Liver (tissue), 3 donors: ENCODE measurements around the gene CELSR2.

Experiments
- EGR1 ChIP-seq, 2 donors: IDR thresholded peaks; 2 replicates each; pipeline ENCODE4 v1.6.1; 2016 to 2018; ENCODE audit warnings: antibody characterized with exemption in 2 of 2, low read depth in 2 of 2
- GABPA ChIP-seq, 2 donors: IDR thresholded peaks in 1 of 2; conservative IDR thresholded peaks in 1 of 2; 2 replicates each; pipeline ENCODE4 v1.6.1; 2016; ENCODE audit warnings: antibody characterized with exemption in 2 of 2, mild to moderate bottlenecking in 1 of 2, moderate library complexity in 1 of 2
- JUND ChIP-seq, 2 donors: IDR thresholded peaks; 2 replicates each; pipeline ENCODE4 v1.6.1; 2016; ENCODE audit warnings: antibody characterized with exemption in 2 of 2
- NR2F2 ChIP-seq: IDR thresholded peaks from 2 replicates; pipeline ENCODE4 v1.6.1; 2016; ENCODE audit warnings: antibody characterized with exemption
- RAD21 ChIP-seq, 2 donors: IDR thresholded peaks; 2 replicates each; pipeline ENCODE4 v1.6.1; 2016; ENCODE audit warnings: antibody characterized with exemption in 2 of 2, mild to moderate bottlenecking in 2 of 2
- SP1 ChIP-seq: IDR thresholded peaks from 2 replicates; pipeline ENCODE4 v1.6.1; 2018; ENCODE audit warnings: antibody characterized with exemption, mild to moderate bottlenecking
- TF ChIP-seq, protein P1 (sequence below): IDR thresholded peaks from 2 replicates; pipeline ENCODE4 v1.6.1; 2016; ENCODE audit warnings: antibody characterized with exemption
- TF ChIP-seq, protein P2 (sequence below): fragments of 150-350 bp; IDR thresholded peaks from 2 replicates; pipeline ENCODE4 v1.5.1; 2017; ENCODE audit warnings: improper control_type of control experiment, low read depth, low read length; ENCODE audit not compliant: missing input control
- donor health status: healthy.
- donor health status: healthy.

DNA sequence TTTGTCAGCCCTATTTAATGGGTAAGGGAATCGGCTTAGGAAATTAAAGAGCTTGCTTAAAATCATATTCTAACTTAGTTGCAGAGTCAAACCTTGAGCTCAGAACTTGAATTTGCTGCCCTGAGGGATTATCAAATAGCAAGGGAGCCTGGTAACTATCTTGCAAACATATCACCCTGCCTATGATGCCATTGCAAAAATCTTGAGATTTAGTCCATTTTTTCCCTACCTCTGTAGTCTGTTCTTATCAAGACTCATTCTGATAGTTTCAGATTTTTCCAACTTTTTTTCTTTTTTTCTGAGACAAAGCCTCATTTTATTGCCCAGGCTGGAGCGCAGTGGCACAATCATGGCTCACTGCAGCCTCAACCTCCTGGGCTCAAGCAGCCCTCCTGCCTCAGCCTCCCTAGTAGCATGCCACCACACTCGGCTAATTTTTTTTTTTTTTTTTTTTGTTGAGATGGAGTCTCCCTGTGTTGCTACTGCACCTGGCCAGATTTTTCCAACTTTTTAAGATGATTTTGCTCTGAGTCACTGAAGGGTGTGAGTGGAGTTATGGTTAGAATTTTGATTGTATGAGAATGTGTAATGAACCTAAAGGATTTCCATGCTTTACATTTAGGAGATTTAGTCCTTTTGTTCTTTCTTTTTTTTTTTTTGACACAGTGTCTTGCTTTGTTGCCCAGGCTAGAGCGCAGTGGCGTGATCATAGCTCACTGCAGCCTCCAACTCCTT lies 23.5 kb upstream of the CELSR2 start:
- TF ChIP-seq, protein P1, sequence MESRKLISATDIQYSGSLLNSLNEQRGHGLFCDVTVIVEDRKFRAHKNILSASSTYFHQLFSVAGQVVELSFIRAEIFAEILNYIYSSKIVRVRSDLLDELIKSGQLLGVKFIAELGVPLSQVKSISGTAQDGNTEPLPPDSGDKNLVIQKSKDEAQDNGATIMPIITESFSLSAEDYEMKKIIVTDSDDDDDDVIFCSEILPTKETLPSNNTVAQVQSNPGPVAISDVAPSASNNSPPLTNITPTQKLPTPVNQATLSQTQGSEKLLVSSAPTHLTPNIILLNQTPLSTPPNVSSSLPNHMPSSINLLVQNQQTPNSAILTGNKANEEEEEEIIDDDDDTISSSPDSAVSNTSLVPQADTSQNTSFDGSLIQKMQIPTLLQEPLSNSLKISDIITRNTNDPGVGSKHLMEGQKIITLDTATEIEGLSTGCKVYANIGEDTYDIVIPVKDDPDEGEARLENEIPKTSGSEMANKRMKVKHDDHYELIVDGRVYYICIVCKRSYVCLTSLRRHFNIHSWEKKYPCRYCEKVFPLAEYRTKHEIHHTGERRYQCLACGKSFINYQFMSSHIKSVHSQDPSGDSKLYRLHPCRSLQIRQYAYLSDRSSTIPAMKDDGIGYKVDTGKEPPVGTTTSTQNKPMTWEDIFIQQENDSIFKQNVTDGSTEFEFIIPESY = no peak
- TF ChIP-seq GABPA (IDR thresholded peaks at IDR 0.05 in 1 of 2, conservative IDR thresholded peaks at IDR 0.05 in 1 of 2) (no peak), EGR1 (IDR thresholded peaks at IDR 0.05; ENCODE audit: low read depth in 2 of 2) (no peak), RAD21 (IDR thresholded peaks at IDR 0.05) (no peak), NR2F2 (no peak), SP1 (no peak), JUND (IDR thresholded peaks at IDR 0.05) (no peak)
- TF ChIP-seq, protein P2, sequence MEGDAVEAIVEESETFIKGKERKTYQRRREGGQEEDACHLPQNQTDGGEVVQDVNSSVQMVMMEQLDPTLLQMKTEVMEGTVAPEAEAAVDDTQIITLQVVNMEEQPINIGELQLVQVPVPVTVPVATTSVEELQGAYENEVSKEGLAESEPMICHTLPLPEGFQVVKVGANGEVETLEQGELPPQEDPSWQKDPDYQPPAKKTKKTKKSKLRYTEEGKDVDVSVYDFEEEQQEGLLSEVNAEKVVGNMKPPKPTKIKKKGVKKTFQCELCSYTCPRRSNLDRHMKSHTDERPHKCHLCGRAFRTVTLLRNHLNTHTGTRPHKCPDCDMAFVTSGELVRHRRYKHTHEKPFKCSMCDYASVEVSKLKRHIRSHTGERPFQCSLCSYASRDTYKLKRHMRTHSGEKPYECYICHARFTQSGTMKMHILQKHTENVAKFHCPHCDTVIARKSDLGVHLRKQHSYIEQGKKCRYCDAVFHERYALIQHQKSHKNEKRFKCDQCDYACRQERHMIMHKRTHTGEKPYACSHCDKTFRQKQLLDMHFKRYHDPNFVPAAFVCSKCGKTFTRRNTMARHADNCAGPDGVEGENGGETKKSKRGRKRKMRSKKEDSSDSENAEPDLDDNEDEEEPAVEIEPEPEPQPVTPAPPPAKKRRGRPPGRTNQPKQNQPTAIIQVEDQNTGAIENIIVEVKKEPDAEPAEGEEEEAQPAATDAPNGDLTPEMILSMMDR = no peak
